Endothelial cell of umbilical vein (primary cell): ENCODE measurements around the gene RTL5. TPM values are rescaled to one million over a fixed set of nuclear protein-coding genes. Genes with fewer than 3 reads are reported as not detected.

Experiments
- BruUV-seq: library from RNA; stranded (reverse); fragments of 400-500 nt; replicated peaks from 2 replicates; lab custom pipeline; 2021; lab: Mats Ljungman, UMichigan
- CTCF ChIA-PET: fragments of 300-600, 350-600 bp; sonication (Branson Sonifier 250); formaldehyde crosslinking; loops from one replicate; lab custom pipeline; 2021; ENCODE audit warnings: antibody characterized with exemption, inconsistent platforms; lab: Charles Lee
- POLR2A ChIA-PET: fragments of 300-600, 350-600 bp; sonication (Branson Sonifier 250); formaldehyde crosslinking; loops from one replicate; lab custom pipeline; 2021; ENCODE audit warnings: antibody characterized with exemption, inconsistent platforms; lab: Charles Lee
- DNase-seq: peaks from one replicate; pipeline ENCODE4 v3.0.0-alpha.2; 2011; ENCODE audit warnings: low read depth, low spot score
- FAIRE-seq: peaks from 2 replicates; lab custom pipeline; 2011; peaks lifted over from hg19 to GRCh38; lab: Jason Lieb, UNC
- H2AFZ ChIP-seq: 2 replicates; pipeline ENCODE4 v1.6.0; 2012; ENCODE audit warnings: low read depth, low read length, control low read depth, inconsistent platforms
- H3K27ac ChIP-seq: 2 replicates; pipeline ENCODE4 v1.5.1; 2011; ENCODE audit warnings: low read depth, mild to moderate bottlenecking, control low read depth, low read length, moderate library complexity; ENCODE audit not compliant: insufficient read depth
- H3K27me3 ChIP-seq, 2 experiments: 2 replicates each; pipeline versions ENCODE4 v1.6.0 to v1.6.1; 2011; ENCODE audit warnings: low read length in 2 of 2, mixed read lengths in 1 of 2; ENCODE audit not compliant: control insufficient read depth in 2 of 2, insufficient read depth in 2 of 2
- H3K36me3 ChIP-seq, 2 experiments: 2 replicates in 1 of 2; 3 replicates in 1 of 2; pipeline ENCODE4 v1.5.1; 2011; ENCODE audit warnings: low read length in 2 of 2, mild to moderate bottlenecking in 1 of 2, moderate library complexity in 1 of 2; ENCODE audit not compliant: control insufficient read depth in 2 of 2, insufficient read depth in 2 of 2; ENCODE audit errors: extremely low read depth in 1 of 2
- H3K4me1 ChIP-seq: 3 replicates; pipeline ENCODE4 v1.5.1; 2011; ENCODE audit warnings: mild to moderate bottlenecking, low read length; ENCODE audit not compliant: control insufficient read depth, insufficient read depth; ENCODE audit errors: extremely low read depth
- H3K4me2 ChIP-seq: 2 replicates; pipeline ENCODE4 v1.6.1; 2011; ENCODE audit warnings: low read length, control low read depth, mixed read lengths; ENCODE audit not compliant: insufficient read depth
- H3K4me3 ChIP-seq, 3 experiments: fragments of 200-600 bp in 1 of 3; sonication (generic), shearing (Covaris generic) in 1 of 3; replicated peaks in 1 of 3; 2 replicates each; pipeline ENCODE4 v1.5.1; 2011 to 2016; ENCODE audit warnings: control low read depth in 3 of 3, low read length in 3 of 3, mild to moderate bottlenecking in 2 of 3, inconsistent platforms in 1 of 3, low read depth in 1 of 3, moderate library complexity in 1 of 3; ENCODE audit not compliant: insufficient read depth in 1 of 3
- H3K79me2 ChIP-seq: 2 replicates; pipeline ENCODE4 v1.6.0; 2012; ENCODE audit warnings: low read length, inconsistent platforms; ENCODE audit not compliant: control insufficient read depth, insufficient read depth
- H3K9ac ChIP-seq: replicated peaks from 2 replicates; pipeline ENCODE3; 2011; ENCODE audit warnings: low read length, control low read depth; ENCODE audit not compliant: insufficient read depth; ENCODE audit errors: extremely low read depth
- H3K9me1 ChIP-seq: replicated peaks from 3 replicates; pipeline ENCODE4 v1.6.0; 2011; ENCODE audit warnings: mild to moderate bottlenecking, low read length; ENCODE audit not compliant: control insufficient read depth, insufficient read depth; ENCODE audit errors: extremely low read depth
- H3K9me3 ChIP-seq: replicated peaks from 2 replicates; pipeline ENCODE4 v1.5.1; 2012; ENCODE audit warnings: low read length, inconsistent platforms; ENCODE audit not compliant: control insufficient read depth, insufficient read depth
- H4K20me1 ChIP-seq: replicated peaks from 2 replicates; pipeline ENCODE3; 2011; ENCODE audit warnings: mild to moderate bottlenecking, low read length; ENCODE audit not compliant: control insufficient read depth, insufficient read depth; ENCODE audit errors: extremely low read depth
- FOS ChIP-seq: IDR thresholded peaks from 2 replicates; pipeline ENCODE4 v1.6.1; 2011; ENCODE audit warnings: mild to moderate bottlenecking, low read length, moderate library complexity, borderline replicate concordance; ENCODE audit not compliant: insufficient read depth
- JUN ChIP-seq: IDR thresholded peaks from 2 replicates; pipeline ENCODE4 v1.6.1; 2011; ENCODE audit warnings: borderline replicate concordance, low read depth; ENCODE audit not compliant: insufficient read length, insufficient read depth
- MAX ChIP-seq: IDR thresholded peaks from 2 replicates; pipeline ENCODE4 v1.6.1; 2011; ENCODE audit not compliant: insufficient read depth, insufficient read length
- MYC ChIP-seq: IDR thresholded peaks from one replicate; pipeline ENCODE4 v1.6.1; 2011; ENCODE audit warnings: mild to moderate bottlenecking, low read depth, low read length
- POLR2A ChIP-seq: IDR thresholded peaks from 2 replicates; pipeline ENCODE4 v1.6.1; 2012; ENCODE audit warnings: low read depth, mild to moderate bottlenecking, control low read depth, low read length
- POLR2AphosphoS5 ChIP-seq: IDR thresholded peaks from 2 replicates; pipeline ENCODE4 v1.6.1; 2012; ENCODE audit warnings: low read depth, mild to moderate bottlenecking, control low read depth, low read length, moderate library complexity; ENCODE audit not compliant: insufficient read depth
- dilution Hi-C: fragments of 300-500 bp; cut with MboI; formaldehyde crosslinking; loops from one replicate; pipeline ENCODE4 v1.15.0; 2019; ENCODE audit warnings: low sequenced_read_pairs; ENCODE audit not compliant: extremely low pct_ligation_motif_present
- intact Hi-C: fragments of 100-400 bp; cut with micrococcal nuclease; formaldehyde crosslinking; loops from one replicate; pipeline ENCODE4 v1.10.0; 2022
- polyA plus RNA-seq, 4 experiments: library from polyadenylated mRNA; depleted of rRNA in 3 of 4; stranded (reverse) in 3 of 4; unstranded in 1 of 4; fragments of >200 nt; gene quantifications; 2 replicates each; pipeline versions ENCODE4 v1.2.1 to v1.2.3, GENCODE V29; 2011 to 2012; ENCODE audit warnings: missing spikeins in 1 of 4
- total RNA-seq: library from RNA; stranded (reverse); gene quantifications from 2 replicates; pipeline ENCODE4 v1.2.3, GENCODE V29; 2021

RTL5 gene
- total and polyA plus RNA-seq, 2 donors (not counting 3 experiments of a cell fraction or from before 2014, with no cell fraction given), result 1.0 to 1.7 TPM

GRCh38 chrX:72080800-72081199 lies 50.9 kb downstream of the RTL5 start:
- intact Hi-C loops (loop anchor here (1.0 to 2.0 kb wide), 2 partner anchors 14 to 46 kb away; no protein-coding TSS in a partner anchor), dilution Hi-C loops (no loop called here)
- peak; percentile 13 for DNase-seq
- peak overlapping the region; percentile 44 to 84 (median 54) for H3K4me3 ChIP-seq
- H3K79me2 ChIP-seq, result peaks cover 60% of the 10 kb centered on the region
- H3K27ac ChIP-seq, result peak overlapping the region; percentile 87
- peaks cover 39% of the 10 kb centered on the region for H3K4me1 ChIP-seq
- BruUV-seq, result no TSS peak
- peak overlapping the region; percentile 78 for H3K4me2 ChIP-seq
- peak overlapping the region; percentile 84 for H3K9ac ChIP-seq
- H4K20me1 ChIP-seq, result no peaks in the 10 kb centered on the region
- no peaks in the 10 kb centered on the region for H3K9me3 ChIP-seq
- H3K9me1 ChIP-seq, result no peaks in the 10 kb centered on the region
- no peaks in the 10 kb centered on the region for H3K36me3 ChIP-seq
- CTCF ChIA-PET, result interaction anchor here (0.7 to 2.5 kb wide), 6 partner anchors 44 to 78 kb away, joined by 3 to 26 read pairs (median 5); no protein-coding TSS in a partner anchor
- no peak overlapping the region for H2AFZ ChIP-seq
- POLR2A ChIA-PET, result interaction anchor here (0.9 kb wide), 1 partner anchor 51 kb away, joined by 3 read pairs; no protein-coding TSS in a partner anchor
- no peak for TF ChIP-seq FOS
- no peak for TF ChIP-seq POLR2AphosphoS5
- no peak for TF ChIP-seq JUN
- peak; percentile 24 for TF ChIP-seq MAX
- TF ChIP-seq MYC, result peak; percentile 73
- H3K27me3 ChIP-seq, result no peaks in the 10 kb centered on the region
- no peak for FAIRE-seq

- no peak overlapping the region for H2AFZ ChIP-seq
- BruUV-seq, result no TSS peak
- H3K4me2 ChIP-seq, result peak overlapping the region; percentile 78
- ChIA-PET CTCF (interaction anchor here (0.7 to 2.1 kb wide), 4 partner anchors 44 to 62 kb away, joined by 3 to 9 read pairs (median 5); no protein-coding TSS in a partner anchor), POLR2A (no interaction called here)
- H4K20me1 ChIP-seq, result no peaks in the 10 kb centered on the region
- peak; percentile 65 for FAIRE-seq
- dilution Hi-C loops (no loop called here), intact Hi-C loops (loop anchor here (1.0 to 2.0 kb wide), 2 partner anchors 15 to 46 kb away; no protein-coding TSS in a partner anchor)
- no peaks in the 10 kb centered on the region for H3K9me3 ChIP-seq
- H3K4me3 ChIP-seq, result peak overlapping the region; percentile 44 to 84 (median 54)
- DNase-seq, result peak; percentile 20
- H3K27ac ChIP-seq, result peak overlapping the region; percentile 87
- H3K9ac ChIP-seq, result peak overlapping the region; percentile 84
- H3K27me3 ChIP-seq, result no peaks in the 10 kb centered on the region
- peaks cover 54% of the 10 kb centered on the region for H3K79me2 ChIP-seq
- H3K36me3 ChIP-seq, result no peaks in the 10 kb centered on the region
- TF ChIP-seq POLR2A (peak; percentile 3), MYC (no peak)
- no peaks in the 10 kb centered on the region for H3K9me1 ChIP-seq
- H3K4me1 ChIP-seq, result peaks cover 39% of the 10 kb centered on the region
Measured at GRCh38 chrX:72080150-72080549, 51.6 kb downstream of the RTL5 start.
